Tibial nerve (tissue), 4 donors: ENCODE data around the gene TNRC6C. TPM values are rescaled to one million over a fixed set of nuclear protein-coding genes. Genes with fewer than 3 reads are reported as not detected.

Experiments used
- DNase-seq, 2 donors: peaks; one replicate each; pipeline ENCODE4 v3.0.0-alpha.2; 2019; ENCODE audit warnings: low spot score in 2 of 2
- H3K27ac ChIP-seq, 4 donors: fragments of 200-600 bp; sonication (generic) in 3 of 4; one replicate each; pipeline ENCODE4 v1.5.1; 2017 to 2019; ENCODE audit warnings: mild to moderate bottlenecking in 1 of 4
- H3K27me3 ChIP-seq, 2 donors: fragments of 200-600 bp; sonication (generic) in 1 of 2; one replicate each; pipeline versions ENCODE4 v1.5.1 to v1.6.0; 2017 to 2019
- H3K36me3 ChIP-seq, 3 donors: fragments of 200-600 bp; sonication (generic); one replicate each; pipeline ENCODE4 v1.5.1; 2018 to 2019
- H3K4me1 ChIP-seq, 4 donors: fragments of 200-600 bp; sonication (generic) in 3 of 4; one replicate each; pipeline ENCODE4 v1.5.1; 2017 to 2019
- H3K4me3 ChIP-seq, 4 donors: fragments of 200-600 bp; sonication (generic) in 3 of 4; one replicate each; pipeline ENCODE4 v1.5.1; 2017 to 2019; ENCODE audit warnings: mild to moderate bottlenecking in 1 of 4, moderate library complexity in 1 of 4
- H3K9me3 ChIP-seq, 4 donors: fragments of 200-600 bp; sonication (generic) in 3 of 4; one replicate each; pipeline ENCODE4 v1.5.1; 2017 to 2019
- EP300 ChIP-seq, 2 donors: sonication (generic); formaldehyde crosslinking; IDR thresholded peaks; one replicate each; pipeline ENCODE4 v1.6.1; 2017; ENCODE audit warnings: antibody characterized with exemption in 2 of 2, mild to moderate bottlenecking in 1 of 2
- POLR2A ChIP-seq, 2 donors: fragments of 450-650 bp; IDR thresholded peaks; one replicate each; pipeline ENCODE4 v1.6.1; 2017; ENCODE audit warnings: antibody characterized with exemption in 2 of 2, mild to moderate bottlenecking in 2 of 2, moderate library complexity in 2 of 2
- WGBS, 2 donors: methylation state at CpG; one replicate each; pipeline ENCODE4 v1.1.5; 2018; 5-methylcytosine and 5-hydroxymethylcytosine counted together
- total RNA-seq, 4 donors: library from RNA; depleted of rRNA; stranded (reverse); fragments of >200 nt; gene quantifications; one replicate each; pipeline ENCODE4 v1.1.0, GENCODE V29; 2016
- TF ChIP-seq, protein P1 (sequence below), 5 experiments: fragments of 200-600 bp in 3 of 5; fragments of 450-650 bp in 2 of 5; sonication (generic) in 3 of 5; IDR thresholded peaks; one replicate each; pipeline ENCODE4 v1.5.1; 2016 to 2019; ENCODE audit warnings: antibody characterized with exemption in 5 of 5, mild to moderate bottlenecking in 3 of 5, moderate library complexity in 2 of 5

The TNRC6C gene
- total RNA-seq, 4 donors from 2014 or later, result 24.0 to 43.5 (median 34.3) TPM

- WGBS, 2 donors, result 15 to 31% methylated on average over 41 to 44 of the region's 44 CpGs
- TF ChIP-seq EP300 (IDR thresholded peaks at IDR 0.05), result peak in 1 of 2 donors; percentile 60
- peak in 1 of 2 donors; percentile 10 for TF ChIP-seq POLR2A (IDR thresholded peaks at IDR 0.05)
- TF ChIP-seq, protein P1, sequence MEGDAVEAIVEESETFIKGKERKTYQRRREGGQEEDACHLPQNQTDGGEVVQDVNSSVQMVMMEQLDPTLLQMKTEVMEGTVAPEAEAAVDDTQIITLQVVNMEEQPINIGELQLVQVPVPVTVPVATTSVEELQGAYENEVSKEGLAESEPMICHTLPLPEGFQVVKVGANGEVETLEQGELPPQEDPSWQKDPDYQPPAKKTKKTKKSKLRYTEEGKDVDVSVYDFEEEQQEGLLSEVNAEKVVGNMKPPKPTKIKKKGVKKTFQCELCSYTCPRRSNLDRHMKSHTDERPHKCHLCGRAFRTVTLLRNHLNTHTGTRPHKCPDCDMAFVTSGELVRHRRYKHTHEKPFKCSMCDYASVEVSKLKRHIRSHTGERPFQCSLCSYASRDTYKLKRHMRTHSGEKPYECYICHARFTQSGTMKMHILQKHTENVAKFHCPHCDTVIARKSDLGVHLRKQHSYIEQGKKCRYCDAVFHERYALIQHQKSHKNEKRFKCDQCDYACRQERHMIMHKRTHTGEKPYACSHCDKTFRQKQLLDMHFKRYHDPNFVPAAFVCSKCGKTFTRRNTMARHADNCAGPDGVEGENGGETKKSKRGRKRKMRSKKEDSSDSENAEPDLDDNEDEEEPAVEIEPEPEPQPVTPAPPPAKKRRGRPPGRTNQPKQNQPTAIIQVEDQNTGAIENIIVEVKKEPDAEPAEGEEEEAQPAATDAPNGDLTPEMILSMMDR (IDR thresholded peaks at IDR 0.05), result no peak
- no peaks in the 10 kb centered on the region for H3K27me3 ChIP-seq
- peak overlapping the region; percentile 37 to 57 (median 48) for H3K4me3 ChIP-seq
- H3K4me1 ChIP-seq, result peaks cover 0 to 39% (median 3%) of the 10 kb centered on the region in 4 donors
- peak overlapping the region; percentile 81 to 90 (median 86) for H3K27ac ChIP-seq
- DNase-seq, result peak in 1 of 2 donors; percentile 26
- peaks cover 0 to 19% (median 0%) of the 10 kb centered on the region in 3 donors for H3K36me3 ChIP-seq
- H3K9me3 ChIP-seq, result no peaks in the 10 kb centered on the region
Measured at GRCh38 chr17:78040440-78041385, 82.2 kb downstream of the TNRC6C start.

- 25 to 33% methylated on average over 6 of the region's 6 CpGs for WGBS, 2 donors
- peak overlapping the region; percentile 81 to 90 (median 86) for H3K27ac ChIP-seq
- no peaks in the 10 kb centered on the region for H3K9me3 ChIP-seq
- H3K4me3 ChIP-seq, result peak overlapping the region; percentile 37 to 57 (median 48)
- DNase-seq, result no peak
- H3K27me3 ChIP-seq, result no peaks in the 10 kb centered on the region
- peaks cover 0 to 39% (median 3%) of the 10 kb centered on the region in 4 donors for H3K4me1 ChIP-seq
- peaks cover 0 to 12% (median 0%) of the 10 kb centered on the region in 3 donors for H3K36me3 ChIP-seq
- TF ChIP-seq, protein P1 (IDR thresholded peaks at IDR 0.05), result no peak
Measured at GRCh38 chr17:78041386-78042179, 83.1 kb downstream of the TNRC6C start.

- no peak for DNase-seq
- no peaks in the 10 kb centered on the region for H3K27me3 ChIP-seq
- peaks cover 0 to 5% (median 0%) of the 10 kb centered on the region in 3 donors for H3K36me3 ChIP-seq
- 89% methylated on average over 5 of the region's 5 CpGs for WGBS, 2 donors
- TF ChIP-seq POLR2A (IDR thresholded peaks at IDR 0.05) (no peak), EP300 (IDR thresholded peaks at IDR 0.05) (no peak)
- TF ChIP-seq, protein P1 (IDR thresholded peaks at IDR 0.05), result no peak
- H3K4me3 ChIP-seq, result no peak overlapping the region
- H3K4me1 ChIP-seq, result peaks cover 0 to 42% (median 3%) of the 10 kb centered on the region in 4 donors
- no peaks in the 10 kb centered on the region for H3K9me3 ChIP-seq
- peak overlapping the region in 1 of 4 donors; percentile 90 for H3K27ac ChIP-seq
Measured at GRCh38 chr17:78042542-78042941, 84.0 kb downstream of the TNRC6C start.

DNA sequence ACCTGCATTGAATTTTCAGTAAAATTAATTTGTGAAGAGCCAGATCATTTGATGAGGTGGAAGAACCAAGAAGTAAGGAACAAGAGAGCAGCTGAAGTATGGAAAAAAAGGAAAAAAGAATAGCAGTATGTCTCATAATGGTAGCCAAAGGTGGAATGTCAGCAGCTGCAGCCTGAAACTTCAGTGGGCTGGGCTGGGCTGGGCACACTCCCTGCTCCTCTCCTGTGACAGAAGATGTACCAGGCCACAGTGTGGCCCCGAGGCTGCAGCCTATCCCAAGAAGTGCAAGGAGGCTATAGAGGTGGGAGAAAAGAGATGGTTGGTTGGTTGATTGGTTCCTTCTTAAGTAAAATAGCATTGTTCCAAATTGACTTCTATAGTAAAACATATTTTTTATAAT is 84.5 kb downstream of the TNRC6C start:
- H3K4me1 ChIP-seq, result peaks cover 0 to 42% (median 3%) of the 10 kb centered on the region in 4 donors
- H3K9me3 ChIP-seq, result no peaks in the 10 kb centered on the region
- DNase-seq, result no peak
- no peak overlapping the region for H3K27ac ChIP-seq
- 100% methylated on average over 1 of the region's 1 CpG for WGBS, 2 donors
- peaks cover 0 to 4% (median 0%) of the 10 kb centered on the region in 3 donors for H3K36me3 ChIP-seq
- H3K27me3 ChIP-seq, result no peaks in the 10 kb centered on the region
- TF ChIP-seq POLR2A (IDR thresholded peaks at IDR 0.05) (no peak), EP300 (IDR thresholded peaks at IDR 0.05) (no peak)
- TF ChIP-seq, protein P1 (IDR thresholded peaks at IDR 0.05), result no peak
- H3K4me3 ChIP-seq, result no peak overlapping the region
